ENCODE results near the gene NCAPD3. TPM values are rescaled to one million over a fixed set of nuclear protein-coding genes. Genes with fewer than 3 reads are reported as not detected.

The NCAPD3 gene
- total and polyA plus RNA-seq, 2 of the 13 experiments (the other 11 are each of a cell fraction or from before 2014, with no cell fraction given): 20.7 to 25.6 TPM

- TF ChIP-seq RERE (CRISPR knock-in tag; IDR thresholded peaks at IDR 0.05; ENCODE audit: low read depth) (0 out of 2 replicates have a peak, but pooled peaks have one; percentile 21), KDM2A (CRISPR knock-in tag; IDR thresholded peaks at IDR 0.05; ENCODE audit: borderline replicate concordance, low read depth) (peak; percentile 36; the same call in 1 of the 2 replicates), HMG20B (CRISPR knock-in tag; conservative IDR thresholded peaks at IDR 0.05) (no peak), ARID3A (IDR thresholded peaks at IDR 0.05; ENCODE audit: low read depth, low read length) (peak; percentile 50; the same call in 1 of the 2 replicates), MIXL1 (CRISPR knock-in tag; IDR thresholded peaks at IDR 0.05) (peak; percentile 41; the same call in 1 of the 2 replicates), HDAC6 (IDR thresholded peaks at IDR 0.05; ENCODE audit: low read depth, low read length) (no peak), ZNF335 (CRISPR knock-in tag; IDR thresholded peaks at IDR 0.05) (0 out of 2 replicates have a peak, but pooled peaks have one; percentile 34), FIP1L1 (IDR thresholded peaks at IDR 0.05; ENCODE audit: borderline replicate concordance, insufficient read depth, low read depth, low read length) (no peak), RARA (CRISPR knock-in tag; IDR thresholded peaks at IDR 0.05) (0 out of 2 replicates have a peak, but pooled peaks have one; percentile 13), STAT6 (CRISPR knock-in tag; IDR thresholded peaks at IDR 0.05; ENCODE audit: borderline replicate concordance) (0 out of 2 replicates have a peak, but pooled peaks have one; percentile 42), NCOA5 (CRISPR knock-in tag; IDR thresholded peaks at IDR 0.05) (no peak), ZBTB2 (CRISPR knock-in tag; IDR thresholded peaks at IDR 0.05; ENCODE audit: low read depth) (no peak), ZMAT5 (CRISPR knock-in tag; IDR thresholded peaks at IDR 0.05; ENCODE audit: borderline replicate concordance, low read depth) (no peak), HOXA5 (CRISPR knock-in tag; IDR thresholded peaks at IDR 0.05) (0 out of 2 replicates have a peak, but pooled peaks have one; percentile 26), CBFB (CRISPR knock-in tag; IDR thresholded peaks at IDR 0.05) (no peak)
These were observed 48.9 kb upstream of the NCAPD3 start (continued) for GRCh38 chr11:134272381-134273316.
